ENCODE measurements around the gene RNF168. TPM values are rescaled to one million over a fixed set of nuclear protein-coding genes. Genes with fewer than 3 reads are reported as not detected.

RNF168 gene
- total RNA-seq, 8 experiments from 2014 or later = 10.9 to 23.7 (median 15.3) TPM

Other genes starting within 250 kb of the RNF168 start
- gene PCYT1A, start 216.0 kb downstream of the RNF168 start, total RNA-seq = 10 to 100 TPM; 13.8 to 80.3 (median 32.2) TPM
- 10 to 100 TPM in 7 of 8 experiments, 1 to 10 TPM in 1; 9.7 to 64.9 (median 49.2) TPM for gene DYNLT2B, start 185.5 kb downstream of the RNF168 start, total RNA-seq
- 10 to 100 TPM in 1 of 8 experiments, 1 to 10 TPM in 2, under 1 TPM in 4, not detected in 1; 0.28 to 63.7 (median 0.85) TPM for gene TM4SF19, start 165.4 kb downstream of the RNF168 start, total RNA-seq
- 10 to 100 TPM; 19.8 to 34.2 (median 25.6) TPM for gene UBXN7, start 71.3 kb downstream of the RNF168 start, total RNA-seq
- under 1 TPM in 3 of 8 experiments, not detected in 5; 0.09 to 0.31 (median 0.28) TPM for gene SMCO1, start 11.6 kb upstream of the RNF168 start, total RNA-seq
- 10 to 100 TPM in 4 of 8 experiments, 1 to 10 TPM in 4; 5.7 to 13.1 (median 9.4) TPM for gene WDR53, start 64.8 kb upstream of the RNF168 start, total RNA-seq
- 10 to 100 TPM in 7 of 8 experiments, 1 to 10 TPM in 1; 4.5 to 16.3 (median 12.4) TPM for gene FBXO45, start 64.9 kb upstream of the RNF168 start, total RNA-seq
- gene NRROS, start 135.9 kb upstream of the RNF168 start, total RNA-seq = under 1 TPM in 6 of 8 experiments, not detected in 2; 0.18 to 0.72 (median 0.47) TPM
- gene CEP19, start 208.5 kb upstream of the RNF168 start, total RNA-seq = 10 to 100 TPM in 4 of 8 experiments, 1 to 10 TPM in 4; 1.9 to 13.6 (median 10.5) TPM
- gene PIGX, start 208.6 kb upstream of the RNF168 start, total RNA-seq = 10 to 100 TPM in 7 of 8 experiments, 1 to 10 TPM in 1; 9.8 to 35.3 (median 24.3) TPM
- 10 to 100 TPM; 20.3 to 50.8 (median 41.9) TPM for gene PAK2, start 236.1 kb upstream of the RNF168 start, total RNA-seq